ENCODE measurements around the gene PLCD1. TPM values are rescaled to one million over a fixed set of nuclear protein-coding genes. Genes with fewer than 3 reads are reported as not detected.

PLCD1 gene
- total and polyA plus RNA-seq, 2 of the 13 experiments (the other 11 are each of a cell fraction or from before 2014, with no cell fraction given): 10.1 to 12.4 TPM

GRCh38 chr3:37995652-37996641 lies 33.5 kb downstream of the PLCD1 start (continued):
- no peak for TF ChIP-seq ZBTB14 (CRISPR knock-in tag; IDR thresholded peaks at IDR 0.05)
- TF ChIP-seq BRF2 (CRISPR knock-in tag; IDR thresholded peaks at IDR 0.05): no peak
- no peak for TF ChIP-seq PRDM10 (CRISPR knock-in tag; IDR thresholded peaks at IDR 0.05; ENCODE audit: low read depth)
- TF ChIP-seq ZNF12 (CRISPR knock-in tag; IDR thresholded peaks at IDR 0.05): peak; percentile 90
- TF ChIP-seq ARID5B (CRISPR knock-in tag; IDR thresholded peaks at IDR 0.05): peak; percentile 69
- TF ChIP-seq ZNF10 (CRISPR knock-in tag; IDR thresholded peaks at IDR 0.05; ENCODE audit: borderline replicate concordance, low read depth): no peak
- TF ChIP-seq ZZZ3 (CRISPR knock-in tag; IDR thresholded peaks at IDR 0.05; ENCODE audit: borderline replicate concordance): no peak
- no peak for TF ChIP-seq ZNF17 (CRISPR knock-in tag; IDR thresholded peaks at IDR 0.05)
- peak; percentile 29; the same call in 1 of the 2 replicates for TF ChIP-seq ELF3 (CRISPR knock-in tag; IDR thresholded peaks at IDR 0.05)
- no peak for TF ChIP-seq ZNF782 (CRISPR knock-in tag; IDR thresholded peaks at IDR 0.05; ENCODE audit: borderline replicate concordance)
- no peak for TF ChIP-seq ZBTB1 (CRISPR knock-in tag; IDR thresholded peaks at IDR 0.05; ENCODE audit: borderline replicate concordance)
- no peak for TF ChIP-seq ZNF510 (CRISPR knock-in tag; IDR thresholded peaks at IDR 0.05; ENCODE audit: low read depth)
- TF ChIP-seq ZNF687 (CRISPR knock-in tag; IDR thresholded peaks at IDR 0.05): peak; percentile 71

Measured in HepG2 (cell line).